IMR-90 (cell line): ENCODE results near the gene EPHB1. TPM values are rescaled to one million over a fixed set of nuclear protein-coding genes. Genes with fewer than 3 reads are reported as not detected.

ENCODE experiments used
- ATAC-seq: fragments of 200-7000 bp; cut with Tn5 transposase; 2 replicates; pipeline ENCODE4 v1.9.1; 2020; ENCODE audit warnings: low read depth, mild to moderate bottlenecking, moderate library complexity
- BruUV-seq: library from RNA; stranded (reverse); fragments of 400-500 nt; replicated peaks from 2 replicates; lab custom pipeline; 2021; lab: Mats Ljungman, UMichigan
- CTCF ChIA-PET: fragments of 300-600 bp; formaldehyde crosslinking; extraction: SDS; loops from one replicate; lab custom pipeline; 2021; ENCODE audit warnings: antibody characterized with exemption; lab: Yijun Ruan, JAX
- POLR2A ChIA-PET: fragments of 300-600 bp; sonication (Branson Sonifier 250); formaldehyde crosslinking; loops from one replicate; lab custom pipeline; 2022; ENCODE audit warnings: antibody characterized with exemption; ENCODE audit not compliant: unreplicated experiment; lab: Charles Lee
- DNase-seq: peaks from one replicate; pipeline ENCODE4 v3.0.0; 2013
- H2AFZ ChIP-seq: replicated peaks from 2 replicates; pipeline ENCODE3; 2013; ENCODE audit warnings: low read length, mild to moderate bottlenecking; ENCODE audit not compliant: poor library complexity
- H2AK5ac ChIP-seq: 2 replicates; pipeline ENCODE4 v1.6.1; 2013; ENCODE audit warnings: low read depth, low read length, inconsistent platforms
- H2AK9ac ChIP-seq: replicated peaks from 2 replicates; pipeline ENCODE3; 2013; ENCODE audit warnings: mild to moderate bottlenecking, low read depth, low read length, moderate library complexity; ENCODE audit not compliant: poor library complexity
- H2BK120ac ChIP-seq: 2 replicates; pipeline ENCODE4 v1.6.1; 2013; ENCODE audit warnings: low read depth, low read length, inconsistent platforms
- H2BK15ac ChIP-seq: 3 replicates; pipeline ENCODE4 v1.6.1; 2013; ENCODE audit warnings: low read depth, low read length, inconsistent platforms
- H2BK20ac ChIP-seq: 2 replicates; pipeline ENCODE4 v1.6.1; 2013; ENCODE audit warnings: low read depth, mild to moderate bottlenecking, inconsistent platforms, low read length, moderate library complexity
- H2BK5ac ChIP-seq: 2 replicates; pipeline ENCODE4 v1.6.1; 2013; ENCODE audit warnings: mild to moderate bottlenecking, low read depth, low read length, inconsistent platforms; ENCODE audit not compliant: poor library complexity, severe bottlenecking
- H3K14ac ChIP-seq: replicated peaks from 2 replicates; pipeline ENCODE4 v1.6.1; 2013; ENCODE audit warnings: low read depth, low read length, inconsistent platforms
- H3K18ac ChIP-seq: 2 replicates; pipeline ENCODE4 v1.6.1; 2013; ENCODE audit warnings: low read depth, low read length, control low read depth
- H3K23ac ChIP-seq: 2 replicates; pipeline ENCODE4 v1.6.1; 2013; ENCODE audit warnings: low read depth, low read length, inconsistent platforms
- H3K27ac ChIP-seq: 2 replicates; pipeline ENCODE4 v1.5.1; 2013; ENCODE audit warnings: mild to moderate bottlenecking, control low read depth, low read length; ENCODE audit not compliant: insufficient read depth
- H3K27me3 ChIP-seq: 2 replicates; pipeline ENCODE4 v1.6.1; 2013; ENCODE audit warnings: low read length; ENCODE audit not compliant: control insufficient read depth, insufficient read depth
- H3K36me3 ChIP-seq: 2 replicates; pipeline ENCODE4 v1.6.1; 2013; ENCODE audit warnings: low read length, mixed read lengths; ENCODE audit not compliant: control insufficient read depth, insufficient read depth
- H3K4ac ChIP-seq: 2 replicates; pipeline ENCODE4 v1.6.1; 2013; ENCODE audit warnings: low read depth, low read length, inconsistent platforms
- H3K4me1 ChIP-seq: 2 replicates; pipeline ENCODE4 v1.6.1; 2013; ENCODE audit warnings: low read length, mixed read lengths; ENCODE audit not compliant: control insufficient read depth, insufficient read depth
- H3K4me2 ChIP-seq: 2 replicates; pipeline ENCODE4 v1.6.1; 2013; ENCODE audit warnings: low read depth, mild to moderate bottlenecking, control low read depth, low read length, moderate library complexity
- H3K4me3 ChIP-seq: 2 replicates; pipeline ENCODE4 v1.5.1; 2013; ENCODE audit warnings: low read depth, mild to moderate bottlenecking, control low read depth, low read length, moderate library complexity; ENCODE audit not compliant: insufficient read depth
- H3K56ac ChIP-seq: 2 replicates; pipeline ENCODE4 v1.6.1; 2013; ENCODE audit warnings: low read length, inconsistent platforms; ENCODE audit not compliant: insufficient read depth; ENCODE audit errors: extremely low read depth
- H3K79me1 ChIP-seq, 2 experiments: 2 replicates each; pipeline ENCODE4 v1.6.1; 2013; ENCODE audit warnings: low read length in 2 of 2, inconsistent platforms in 1 of 2, low read depth in 1 of 2
- H3K9ac ChIP-seq: 2 replicates; pipeline ENCODE4 v1.6.1; 2013; ENCODE audit warnings: low read depth, low read length, control low read depth
- H3K9me1 ChIP-seq: 2 replicates; pipeline ENCODE4 v1.6.1; 2013; ENCODE audit warnings: low read length, inconsistent platforms; ENCODE audit not compliant: insufficient read depth
- H3K9me3 ChIP-seq: 2 replicates; pipeline ENCODE4 v1.6.1; 2013; ENCODE audit warnings: low read length; ENCODE audit not compliant: control insufficient read depth, insufficient read depth
- H4K20me1 ChIP-seq: 2 replicates; pipeline ENCODE4 v1.6.1; 2013; ENCODE audit warnings: low read length, inconsistent platforms; ENCODE audit not compliant: insufficient read depth
- H4K5ac ChIP-seq: 2 replicates; pipeline ENCODE4 v1.6.1; 2013; ENCODE audit warnings: mild to moderate bottlenecking, low read depth, low read length, control low read depth
- H4K8ac ChIP-seq, 2 experiments: 2 replicates each; pipeline ENCODE4 v1.6.1; 2013; ENCODE audit warnings: low read depth in 2 of 2, low read length in 2 of 2, control low read depth in 1 of 2, inconsistent platforms in 1 of 2
- H4K91ac ChIP-seq: 2 replicates; pipeline ENCODE4 v1.6.1; 2013; ENCODE audit warnings: low read depth, low read length, inconsistent platforms; ENCODE audit not compliant: insufficient read depth
- BHLHE40 ChIP-seq: fragments of 150-350 bp; IDR thresholded peaks from 2 replicates; pipeline ENCODE4 v1.6.1; 2016; ENCODE audit warnings: mild to moderate bottlenecking, low read depth, low read length
- CEBPB ChIP-seq: IDR thresholded peaks from 2 replicates; pipeline ENCODE4 v1.6.1; 2012; ENCODE audit warnings: low read depth, low read length, improper control_type of control experiment
- CHD1 ChIP-seq: IDR thresholded peaks from 2 replicates; pipeline ENCODE4 v1.6.1; 2012; ENCODE audit warnings: low read depth, low read length, improper control_type of control experiment
- FOS ChIP-seq: fragments of 150-350 bp; IDR thresholded peaks from 2 replicates; pipeline ENCODE4 v1.6.1; 2016; ENCODE audit warnings: low read depth, low read length
- MAFK ChIP-seq: IDR thresholded peaks from 2 replicates; pipeline ENCODE4 v1.6.1; 2012; ENCODE audit warnings: low read depth, low read length, improper control_type of control experiment
- MAZ ChIP-seq: IDR thresholded peaks from 2 replicates; pipeline ENCODE4 v1.6.1; 2012; ENCODE audit warnings: low read depth, mild to moderate bottlenecking, low read length, improper control_type of control experiment, moderate library complexity, borderline replicate concordance
- MXI1 ChIP-seq: IDR thresholded peaks from 2 replicates; pipeline ENCODE4 v1.6.1; 2012; ENCODE audit warnings: low read depth, mild to moderate bottlenecking, low read length, moderate library complexity, borderline replicate concordance
- NFE2L2 ChIP-seq: fragments of 150-350 bp; IDR thresholded peaks from 2 replicates; pipeline ENCODE4 v1.6.1; 2016; ENCODE audit warnings: low read depth, mild to moderate bottlenecking, low read length
- POLR2A ChIP-seq: IDR thresholded peaks from 2 replicates; pipeline ENCODE4 v1.6.1; 2012; ENCODE audit warnings: mild to moderate bottlenecking, low read depth, low read length
- RAD21 ChIP-seq: IDR thresholded peaks from 2 replicates; pipeline ENCODE4 v1.6.1; 2012; ENCODE audit warnings: low read length, improper control_type of control experiment
- RCOR1 ChIP-seq: IDR thresholded peaks from 2 replicates; pipeline ENCODE4 v1.6.1; 2012; ENCODE audit warnings: mild to moderate bottlenecking, low read length, improper control_type of control experiment; ENCODE audit not compliant: insufficient replicate concordance
- RFX5 ChIP-seq: IDR thresholded peaks from 2 replicates; pipeline ENCODE4 v1.8.0; 2012; ENCODE audit warnings: low read depth, mild to moderate bottlenecking, low read length, moderate library complexity
- SMC3 ChIP-seq: fragments of 150-350 bp; IDR thresholded peaks from 2 replicates; pipeline ENCODE4 v1.6.1; 2016; ENCODE audit warnings: low read depth, mild to moderate bottlenecking, antibody characterized with exemption, low read length, moderate library complexity
- dilution Hi-C: fragments of 300-500 bp; cut with HindIII; formaldehyde crosslinking; loops from one replicate; pipeline ENCODE4 v1.14.3; 2018; ENCODE audit warnings: low sequenced_read_pairs; ENCODE audit not compliant: unreplicated experiment
- in situ Hi-C: fragments of 300-500 bp; cut with MboI; formaldehyde crosslinking; loops from 3 replicates; pipeline ENCODE4 v1.14.3; 2019; ENCODE audit warnings: low sequenced_read_pairs, inconsistent platforms, mixed read lengths
- intact Hi-C: fragments of 100-400 bp; cut with micrococcal nuclease; formaldehyde crosslinking; loops from 2 replicates; pipeline ENCODE4 v1.10.0; 2022
- polyA plus RNA-seq, 3 experiments: library from polyadenylated mRNA; depleted of rRNA; stranded (reverse); fragments of >200 nt; gene quantifications; 2 replicates each; pipeline ENCODE4 v1.2.3, GENCODE V29; 2012; ENCODE audit warnings: low replicate concordance in 1 of 3
- total RNA-seq: library from RNA; depleted of rRNA; stranded (reverse); fragments of >200 nt; gene quantifications from 2 replicates; pipeline ENCODE4 v1.2.3, GENCODE V29; 2012
- TF ChIP-seq, protein P1 (sequence below): conservative IDR thresholded peaks from 2 replicates; pipeline ENCODE4 v1.5.1; 2012; ENCODE audit warnings: mild to moderate bottlenecking, low read depth, low read length, improper control_type of control experiment
- TF ChIP-seq, protein P2 (sequence below): fragments of 150-350 bp; IDR thresholded peaks from 2 replicates; pipeline ENCODE4 v1.6.1; 2016; ENCODE audit warnings: low read depth, mild to moderate bottlenecking, low read length, moderate library complexity, borderline replicate concordance
- TF ChIP-seq, protein P3 (sequence below): fragments of 150-350 bp; IDR thresholded peaks from 2 replicates; pipeline ENCODE4 v1.6.1; 2017; ENCODE audit warnings: mild to moderate bottlenecking, antibody characterized with exemption, low read length, low read depth

Gene EPHB1
- total and polyA plus RNA-seq, 2 of the 4 experiments (the other 2 are of a cell fraction), result 0.17 to 0.36 TPM

DNA sequence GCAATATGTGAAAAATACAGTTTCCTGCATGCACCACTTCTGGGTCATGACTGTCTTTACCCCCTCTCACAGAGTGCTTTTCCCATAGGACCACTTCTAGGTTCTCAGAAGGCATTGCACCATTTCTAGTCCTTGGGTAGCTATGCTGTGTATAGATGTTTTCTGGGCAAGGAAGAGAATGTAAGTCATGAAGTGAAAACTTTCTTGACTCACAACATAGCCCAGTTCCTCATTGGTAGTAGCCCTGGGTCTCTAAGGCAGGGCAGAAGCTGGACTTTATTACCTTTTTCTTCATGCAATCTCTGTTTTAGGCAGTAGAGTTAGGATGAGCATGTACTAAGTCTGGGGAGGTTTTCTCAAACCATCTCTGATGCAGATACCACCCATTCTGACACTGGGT lies 203.1 kb downstream of the EPHB1 start:
- H3K9me1 ChIP-seq, result no peaks in the 10 kb centered on the region
- no peak overlapping the region for H2BK120ac ChIP-seq
- in situ Hi-C loops, result no loop called here
- H3K4me1 ChIP-seq, result no peaks in the 10 kb centered on the region
- H3K9me3 ChIP-seq, result no peaks in the 10 kb centered on the region
- no peak overlapping the region for H4K5ac ChIP-seq
- no peak overlapping the region for H3K4me2 ChIP-seq
- H2BK20ac ChIP-seq, result no peak overlapping the region
- H3K27ac ChIP-seq, result no peak overlapping the region
- H2AFZ ChIP-seq, result no peak overlapping the region
- no peak overlapping the region for H3K4ac ChIP-seq
- dilution Hi-C loops, result no loop called here
- H2BK5ac ChIP-seq, result no peak overlapping the region
- CTCF ChIA-PET, result no interaction called here
- TF ChIP-seq RCOR1 (no peak), SMC3 (no peak), RFX5 (no peak), BHLHE40 (no peak), POLR2A (no peak), MXI1 (no peak), CEBPB (no peak), MAFK (no peak), CHD1 (no peak), NFE2L2 (no peak), MAZ (no peak), FOS (no peak), RAD21 (no peak)
- TF ChIP-seq, protein P1, sequence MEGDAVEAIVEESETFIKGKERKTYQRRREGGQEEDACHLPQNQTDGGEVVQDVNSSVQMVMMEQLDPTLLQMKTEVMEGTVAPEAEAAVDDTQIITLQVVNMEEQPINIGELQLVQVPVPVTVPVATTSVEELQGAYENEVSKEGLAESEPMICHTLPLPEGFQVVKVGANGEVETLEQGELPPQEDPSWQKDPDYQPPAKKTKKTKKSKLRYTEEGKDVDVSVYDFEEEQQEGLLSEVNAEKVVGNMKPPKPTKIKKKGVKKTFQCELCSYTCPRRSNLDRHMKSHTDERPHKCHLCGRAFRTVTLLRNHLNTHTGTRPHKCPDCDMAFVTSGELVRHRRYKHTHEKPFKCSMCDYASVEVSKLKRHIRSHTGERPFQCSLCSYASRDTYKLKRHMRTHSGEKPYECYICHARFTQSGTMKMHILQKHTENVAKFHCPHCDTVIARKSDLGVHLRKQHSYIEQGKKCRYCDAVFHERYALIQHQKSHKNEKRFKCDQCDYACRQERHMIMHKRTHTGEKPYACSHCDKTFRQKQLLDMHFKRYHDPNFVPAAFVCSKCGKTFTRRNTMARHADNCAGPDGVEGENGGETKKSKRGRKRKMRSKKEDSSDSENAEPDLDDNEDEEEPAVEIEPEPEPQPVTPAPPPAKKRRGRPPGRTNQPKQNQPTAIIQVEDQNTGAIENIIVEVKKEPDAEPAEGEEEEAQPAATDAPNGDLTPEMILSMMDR, result no peak
- TF ChIP-seq, protein P2, sequence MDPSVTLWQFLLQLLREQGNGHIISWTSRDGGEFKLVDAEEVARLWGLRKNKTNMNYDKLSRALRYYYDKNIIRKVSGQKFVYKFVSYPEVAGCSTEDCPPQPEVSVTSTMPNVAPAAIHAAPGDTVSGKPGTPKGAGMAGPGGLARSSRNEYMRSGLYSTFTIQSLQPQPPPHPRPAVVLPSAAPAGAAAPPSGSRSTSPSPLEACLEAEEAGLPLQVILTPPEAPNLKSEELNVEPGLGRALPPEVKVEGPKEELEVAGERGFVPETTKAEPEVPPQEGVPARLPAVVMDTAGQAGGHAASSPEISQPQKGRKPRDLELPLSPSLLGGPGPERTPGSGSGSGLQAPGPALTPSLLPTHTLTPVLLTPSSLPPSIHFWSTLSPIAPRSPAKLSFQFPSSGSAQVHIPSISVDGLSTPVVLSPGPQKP, result no peak
- TF ChIP-seq, protein P3, sequence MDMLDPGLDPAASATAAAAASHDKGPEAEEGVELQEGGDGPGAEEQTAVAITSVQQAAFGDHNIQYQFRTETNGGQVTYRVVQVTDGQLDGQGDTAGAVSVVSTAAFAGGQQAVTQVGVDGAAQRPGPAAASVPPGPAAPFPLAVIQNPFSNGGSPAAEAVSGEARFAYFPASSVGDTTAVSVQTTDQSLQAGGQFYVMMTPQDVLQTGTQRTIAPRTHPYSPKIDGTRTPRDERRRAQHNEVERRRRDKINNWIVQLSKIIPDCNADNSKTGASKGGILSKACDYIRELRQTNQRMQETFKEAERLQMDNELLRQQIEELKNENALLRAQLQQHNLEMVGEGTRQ, result no peak
- H3K56ac ChIP-seq, result no peak overlapping the region
- H4K91ac ChIP-seq, result no peak overlapping the region
- H3K27me3 ChIP-seq, result no peaks in the 10 kb centered on the region
- H3K18ac ChIP-seq, result no peak overlapping the region
- H3K9ac ChIP-seq, result no peak overlapping the region
- BruUV-seq, result no TSS peak
- H3K14ac ChIP-seq, result no peak overlapping the region
- intact Hi-C loops, result no loop called here
- DNase-seq, result no peak
- H4K8ac ChIP-seq, result no peak overlapping the region
- POLR2A ChIA-PET, result no interaction called here
- no peak overlapping the region for H3K23ac ChIP-seq
- no peaks in the 10 kb centered on the region for H3K36me3 ChIP-seq
- H2BK15ac ChIP-seq, result no peak overlapping the region
- no peaks in the 10 kb centered on the region for H4K20me1 ChIP-seq
- no peak for ATAC-seq
- H3K79me1 ChIP-seq, result no peaks in the 10 kb centered on the region
- H3K4me3 ChIP-seq, result no peak overlapping the region
- H2AK5ac ChIP-seq, result no peak overlapping the region
- no peak overlapping the region for H2AK9ac ChIP-seq
